SH-SY5Y (cell line): Measurements from ENCODE around the gene COMMD3.

Experiments used
- GATA2 ChIP-seq: IDR thresholded peaks from 2 replicates; pipeline ENCODE4 v1.6.1; 2011; ENCODE audit warnings: mild to moderate bottlenecking, low read depth, low read length
- GATA3 ChIP-seq: IDR thresholded peaks from 2 replicates; pipeline ENCODE4 v1.6.1; 2011; ENCODE audit warnings: low read depth, mild to moderate bottlenecking, low read length, moderate library complexity

Gene COMMD3

GRCh38 chr10:22364407-22365140, 48.4 kb downstream of the COMMD3 start:
- TF ChIP-seq GATA2 (no peak), GATA3 (no peak)

- TF ChIP-seq GATA3 (no peak), GATA2 (no peak)
These were observed 49.0 kb downstream of the COMMD3 start for GRCh38 chr10:22365233-22365632.

GRCh38 chr10:22365644-22366434, 49.7 kb downstream of the COMMD3 start:
- TF ChIP-seq GATA3, result no peak
- TF ChIP-seq GATA2, result no peak

- TF ChIP-seq GATA3 (no peak), GATA2 (no peak)
These were observed 50.2 kb downstream of the COMMD3 start for GRCh38 chr10:22366435-22366703.

GRCh38 chr10:22366771-22367170, 50.6 kb downstream of the COMMD3 start:
- TF ChIP-seq GATA3 (no peak), GATA2 (no peak)

GRCh38 chr10:22367471-22367870, 51.3 kb downstream of the COMMD3 start:
- TF ChIP-seq GATA2 (no peak), GATA3 (no peak)

GRCh38 chr10:22368402-22368801, 52.2 kb downstream of the COMMD3 start:
- no peak for TF ChIP-seq GATA3
- TF ChIP-seq GATA2, result no peak

- no peak for TF ChIP-seq GATA2
These were observed 52.8 kb downstream of the COMMD3 start for GRCh38 chr10:22368981-22369380.

- no peak for TF ChIP-seq GATA3
- TF ChIP-seq GATA2, result no peak
These were observed 53.4 kb downstream of the COMMD3 start for GRCh38 chr10:22369434-22370072.
